ENCODE measurements around the gene GLT1D1.
A peak's percentile ranks its signal among the peaks of the same experiment; 100 is the strongest.

GRCh38 chr12:128823916-128824839 lies 29.1 kb upstream of the GLT1D1 start, which contains the start of gene SLC15A4:
- peak; percentile 27 for TF ChIP-seq CTCF (IDR thresholded peaks at IDR 0.05)
- TF ChIP-seq EZH2 (IDR thresholded peaks at IDR 0.05): peak; percentile 21
